OCI-LY3 (cell line): ENCODE data around the gene FAM227B.

Experiments used
- EZH2phosphoT487 ChIP-seq: fragments of 200-600 bp; shearing (Covaris generic); IDR thresholded peaks from 2 replicates; pipeline ENCODE4 v1.6.1; 2018; ENCODE audit warnings: antibody characterized with exemption, mixed run types, low read depth
- TF ChIP-seq, protein P1 (sequence below): fragments of 200-600, 300-600 bp; sonication (generic); IDR thresholded peaks from 2 replicates; pipeline ENCODE4 v1.5.1; 2014; ENCODE audit warnings: antibody characterized with exemption, low read length, low read depth

DNA sequence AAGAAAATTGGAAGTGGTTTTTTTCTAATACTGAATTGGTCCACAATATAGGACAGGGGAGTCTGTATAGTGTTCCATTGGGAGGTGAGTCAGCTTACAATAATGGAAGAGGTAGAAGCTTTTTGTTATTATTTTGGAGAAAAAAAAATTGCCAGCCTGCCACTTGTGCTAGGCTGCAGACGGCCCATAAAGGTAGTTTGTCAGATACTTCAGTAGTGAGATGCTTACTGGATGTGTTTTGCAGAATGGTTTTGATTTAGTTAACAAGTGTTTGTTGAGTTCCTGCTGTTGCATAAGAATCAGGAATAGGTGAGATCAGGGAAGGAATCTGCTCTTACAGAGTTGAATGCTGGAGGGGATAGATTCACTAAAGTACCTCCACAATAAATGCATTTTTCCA lies 1.3 kb upstream of the FAM227B start:
- TF ChIP-seq, protein P1, sequence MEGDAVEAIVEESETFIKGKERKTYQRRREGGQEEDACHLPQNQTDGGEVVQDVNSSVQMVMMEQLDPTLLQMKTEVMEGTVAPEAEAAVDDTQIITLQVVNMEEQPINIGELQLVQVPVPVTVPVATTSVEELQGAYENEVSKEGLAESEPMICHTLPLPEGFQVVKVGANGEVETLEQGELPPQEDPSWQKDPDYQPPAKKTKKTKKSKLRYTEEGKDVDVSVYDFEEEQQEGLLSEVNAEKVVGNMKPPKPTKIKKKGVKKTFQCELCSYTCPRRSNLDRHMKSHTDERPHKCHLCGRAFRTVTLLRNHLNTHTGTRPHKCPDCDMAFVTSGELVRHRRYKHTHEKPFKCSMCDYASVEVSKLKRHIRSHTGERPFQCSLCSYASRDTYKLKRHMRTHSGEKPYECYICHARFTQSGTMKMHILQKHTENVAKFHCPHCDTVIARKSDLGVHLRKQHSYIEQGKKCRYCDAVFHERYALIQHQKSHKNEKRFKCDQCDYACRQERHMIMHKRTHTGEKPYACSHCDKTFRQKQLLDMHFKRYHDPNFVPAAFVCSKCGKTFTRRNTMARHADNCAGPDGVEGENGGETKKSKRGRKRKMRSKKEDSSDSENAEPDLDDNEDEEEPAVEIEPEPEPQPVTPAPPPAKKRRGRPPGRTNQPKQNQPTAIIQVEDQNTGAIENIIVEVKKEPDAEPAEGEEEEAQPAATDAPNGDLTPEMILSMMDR = no peak
- no peak for TF ChIP-seq EZH2phosphoT487
